Inferior parietal cortex (tissue), 1 donor: ENCODE measurements around the gene SLC15A2.
"Not testable (repeated sequence)": the region's sequence is repeated elsewhere in the genome, so short reads cannot be mapped to it uniquely, and the experiment has no call there.

Experiments used
- DNase-seq: peaks from one replicate; pipeline ENCODE4 v3.0.0-alpha.2; 2016; ENCODE audit errors: extremely low spot score

The SLC15A2 gene

GRCh38 chr3:121918779-121919483 lies 24.7 kb downstream of the SLC15A2 start:
- no peak for DNase-seq

GRCh38 chr3:121924734-121925133 lies 30.5 kb downstream of the SLC15A2 start:
- no peak for DNase-seq

GRCh38 chr3:121926380-121926779 lies 32.2 kb downstream of the SLC15A2 start:
- no peak for DNase-seq

- not testable (repeated sequence) for DNase-seq
These were observed 44.1 kb downstream of the SLC15A2 start for GRCh38 chr3:121938141-121938855.

DNA sequence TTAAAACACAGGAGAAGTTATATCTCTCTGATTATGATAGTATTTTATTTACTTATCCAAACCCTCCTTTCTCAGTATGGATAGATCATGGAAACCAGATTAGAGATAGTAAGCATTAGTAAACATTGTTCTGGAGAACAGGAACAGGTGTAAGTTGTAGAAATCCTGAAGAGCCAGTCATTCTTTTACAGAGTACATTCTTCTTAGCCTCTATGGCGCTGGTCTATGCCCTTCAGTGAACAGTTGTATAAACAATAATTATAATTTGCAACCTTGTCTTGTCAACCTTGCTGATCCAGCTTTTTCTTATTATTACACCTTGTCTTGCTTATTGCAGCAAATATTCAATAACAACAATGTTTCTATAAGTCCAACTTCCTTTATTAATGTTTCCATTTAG lies 47.4 kb downstream of the SLC15A2 start:
- no peak for DNase-seq

- DNase-seq, result no peak
These were observed 48.0 kb downstream of the SLC15A2 start for GRCh38 chr3:121942116-121942786.

GRCh38 chr3:121943431-121943830 lies 49.2 kb downstream of the SLC15A2 start:
- no peak for DNase-seq

GRCh38 chr3:121948641-121949040 lies 54.4 kb downstream of the SLC15A2 start:
- no peak for DNase-seq

DNA sequence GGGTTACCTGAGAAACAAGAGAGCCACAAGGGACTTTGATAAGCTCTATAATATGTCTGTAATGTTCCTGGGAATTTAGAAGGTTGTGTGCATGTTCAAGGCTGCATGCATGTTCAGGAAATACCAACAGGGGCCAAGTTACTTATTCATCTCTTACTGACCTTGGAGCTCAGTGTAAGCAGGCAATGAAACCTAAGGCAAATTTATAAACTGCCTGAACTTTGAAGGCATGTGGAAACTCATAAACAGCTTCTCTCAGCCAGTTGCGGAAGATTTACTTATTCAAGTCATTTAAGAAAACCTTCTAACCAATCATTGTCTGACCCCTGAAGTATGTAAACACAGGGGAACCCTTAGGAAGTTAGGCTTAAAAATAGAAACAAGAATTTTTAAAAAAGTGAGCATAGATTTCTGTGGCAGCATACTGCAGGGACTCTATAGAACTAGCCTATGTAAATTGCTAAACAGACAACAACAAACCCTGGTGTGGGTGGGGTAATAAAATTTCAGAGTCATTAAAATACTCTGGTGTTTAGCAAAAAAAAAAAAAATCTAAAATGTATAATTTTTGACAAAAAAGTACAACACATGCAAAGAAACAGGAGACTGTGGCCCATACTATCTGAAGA lies 57.2 kb downstream of the SLC15A2 start:
- DNase-seq, result no peak

GRCh38 chr3:121956363-121956762 lies 62.2 kb downstream of the SLC15A2 start:
- DNase-seq, result no peak

GRCh38 chr3:121957674-121958415 lies 63.6 kb downstream of the SLC15A2 start:
- DNase-seq, result peak; percentile 15

- DNase-seq, result no peak
These were observed 64.6 kb downstream of the SLC15A2 start for GRCh38 chr3:121958801-121959200.

DNA sequence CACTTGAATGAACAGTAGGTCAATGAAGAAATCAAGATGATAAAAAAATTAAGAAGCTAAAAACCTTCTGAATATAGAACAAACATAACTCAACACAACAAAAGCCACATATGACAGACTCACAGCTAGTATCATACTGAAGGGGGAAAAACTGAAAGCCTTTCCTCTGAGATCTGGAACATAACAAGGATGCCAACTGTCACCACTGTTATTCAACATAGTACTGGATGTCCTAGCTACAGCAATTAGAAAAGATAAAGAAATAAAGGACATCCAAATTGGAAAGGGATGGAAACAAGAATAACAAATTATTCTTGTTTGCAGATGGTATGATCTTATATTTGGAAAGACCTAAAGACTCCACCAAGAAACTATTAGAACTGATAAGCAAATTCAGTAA lies 67.1 kb downstream of the SLC15A2 start:
- no peak for DNase-seq

DNA sequence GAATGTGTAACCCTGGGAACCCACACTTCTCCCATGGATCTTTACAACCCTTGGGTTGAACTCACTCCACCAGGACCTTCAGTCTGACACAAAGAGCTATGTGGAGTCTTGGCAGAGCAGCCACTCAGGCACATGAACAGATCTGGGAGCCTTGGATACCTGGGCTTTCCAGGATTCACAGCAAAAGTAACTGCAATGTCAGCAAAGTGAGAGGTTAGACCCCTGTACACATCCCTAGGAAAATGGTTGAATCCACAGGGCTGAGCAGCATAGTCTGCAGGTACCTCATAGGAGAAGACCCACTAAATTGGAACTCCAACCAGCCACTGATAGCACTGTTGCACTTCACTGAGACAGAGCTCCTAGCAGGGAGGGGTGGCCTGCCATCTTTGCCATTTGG lies 68.2 kb downstream of the SLC15A2 start:
- DNase-seq, result no peak

GRCh38 chr3:121963608-121964007 lies 69.4 kb downstream of the SLC15A2 start:
- DNase-seq, result no peak

- no peak for DNase-seq
These were observed 75.4 kb downstream of the SLC15A2 start for GRCh38 chr3:121969631-121970030.

DNA sequence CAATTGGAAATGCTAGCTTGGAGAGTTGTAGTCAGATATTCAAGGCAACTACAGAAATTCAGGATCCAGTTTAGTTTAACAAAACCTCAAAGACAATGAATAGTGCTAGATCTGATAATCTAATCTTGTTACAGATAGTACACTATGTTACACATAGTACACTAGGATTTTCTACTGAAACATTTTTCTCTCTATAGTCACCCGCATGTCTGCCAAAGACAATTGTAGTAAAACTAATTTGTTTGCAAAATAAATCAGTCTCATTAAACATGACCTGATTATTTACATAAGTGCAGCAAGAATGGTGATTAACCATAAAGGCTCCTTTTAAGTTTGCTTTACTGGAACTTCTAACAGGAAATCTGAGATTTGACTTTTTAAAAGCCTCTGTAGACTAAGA lies 75.8 kb downstream of the SLC15A2 start:
- DNase-seq, result no peak

DNA sequence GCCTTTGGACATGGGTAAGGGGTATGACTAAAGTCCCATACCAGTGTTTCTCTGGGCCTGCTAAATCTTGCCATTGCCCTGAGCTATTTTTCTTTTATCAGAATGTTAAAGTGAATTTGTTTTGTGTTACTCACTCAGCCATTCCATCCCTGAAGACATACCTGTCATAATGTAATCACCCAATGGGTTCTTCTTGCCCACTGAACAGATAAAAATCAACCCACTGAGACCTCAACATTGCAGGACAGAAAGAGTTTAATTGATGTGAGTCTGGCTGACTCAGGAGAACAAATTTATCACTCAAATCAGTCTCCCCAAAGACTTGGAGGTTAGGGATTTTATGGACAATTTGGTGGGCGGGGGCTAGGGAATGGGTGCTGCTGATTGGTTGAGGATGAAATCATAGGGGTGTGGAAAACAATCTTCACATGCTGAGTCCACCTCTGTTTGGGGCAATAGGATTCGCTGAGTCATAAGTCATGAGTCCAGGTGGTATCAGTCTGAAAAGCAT lies 80.5 kb downstream of the SLC15A2 start:
- no peak for DNase-seq

- no peak for DNase-seq
These were observed 81.6 kb downstream of the SLC15A2 start for GRCh38 chr3:121975702-121976302.

- no peak for DNase-seq
These were observed 82.5 kb downstream of the SLC15A2 start for GRCh38 chr3:121976727-121977126.

GRCh38 chr3:121979246-121979645 lies 85.0 kb downstream of the SLC15A2 start:
- no peak for DNase-seq
